GM18907 (cell line): ENCODE measurements around the gene PEX26.
"Not testable (repeated sequence)": the region's sequence is repeated elsewhere in the genome, so short reads cannot be mapped to it uniquely, and the experiment has no call there.

Experiments
- ATAC-seq: cut with Tn5 transposase; IDR thresholded peaks from one replicate; pipeline ENCODE4 v1.9.1; 2021; ENCODE audit warnings: mild to moderate bottlenecking, moderate library complexity; ENCODE audit not compliant: unreplicated experiment

The PEX26 gene

DNA sequence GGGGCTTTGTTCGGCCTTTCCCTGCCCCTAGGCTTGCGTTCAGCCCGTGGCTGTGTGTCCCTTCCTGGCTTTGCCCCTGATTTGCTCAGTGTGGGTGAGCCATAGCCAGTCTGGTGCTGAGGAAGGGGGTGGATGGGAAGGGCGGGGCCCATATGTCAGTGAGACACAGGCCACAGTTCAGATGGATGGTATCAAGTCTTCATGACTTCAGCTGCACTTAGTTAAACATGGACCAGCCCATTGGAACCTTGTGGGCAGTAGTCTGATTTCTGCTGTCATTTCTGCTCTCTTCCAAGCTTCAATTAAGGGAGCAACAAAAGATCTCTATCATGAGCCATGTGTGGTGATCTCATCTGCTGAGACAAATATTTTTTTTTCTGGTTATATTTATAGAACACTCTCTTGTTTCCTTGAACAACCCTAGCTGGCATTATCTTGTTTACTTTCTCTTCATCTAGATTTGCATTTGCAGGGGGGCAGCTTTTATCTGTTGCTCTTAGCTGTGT lies 21.6 kb upstream of the PEX26 start:
- ATAC-seq = peak; percentile 39

- ATAC-seq = peak; percentile 63
Measured at GRCh38 chr22:18056807-18057474, 20.8 kb upstream of the PEX26 start.

DNA sequence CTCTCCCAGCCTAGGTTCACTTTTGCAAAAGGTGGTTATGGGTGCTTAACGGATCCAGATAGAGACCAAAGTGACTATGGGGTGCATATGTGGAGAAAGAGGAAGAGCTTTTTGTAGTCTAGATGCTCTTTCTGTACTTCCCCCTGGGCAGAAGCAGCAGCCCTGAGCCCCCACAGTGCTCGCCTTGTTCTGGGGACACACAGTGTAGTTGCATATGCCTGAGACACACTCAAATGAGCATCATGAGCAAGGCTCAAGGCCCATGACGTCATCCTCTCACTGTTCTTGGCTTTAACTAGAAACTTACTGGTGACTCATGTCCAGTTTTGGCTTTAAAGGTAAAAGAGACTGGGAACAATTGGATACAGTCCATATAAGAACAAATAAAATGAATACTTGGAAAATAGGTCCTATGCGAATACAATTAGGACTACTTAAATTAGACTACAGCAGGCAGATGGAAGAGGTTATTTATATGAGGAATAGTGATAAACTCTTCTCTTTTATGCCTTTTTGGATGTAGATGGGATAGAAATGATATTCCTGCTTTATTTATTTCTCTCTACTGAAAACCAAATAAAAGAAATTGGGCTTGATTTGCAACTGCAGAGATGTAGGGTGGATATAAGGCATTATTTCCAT lies 20.1 kb upstream of the PEX26 start:
- peak; percentile 54 for ATAC-seq

DNA sequence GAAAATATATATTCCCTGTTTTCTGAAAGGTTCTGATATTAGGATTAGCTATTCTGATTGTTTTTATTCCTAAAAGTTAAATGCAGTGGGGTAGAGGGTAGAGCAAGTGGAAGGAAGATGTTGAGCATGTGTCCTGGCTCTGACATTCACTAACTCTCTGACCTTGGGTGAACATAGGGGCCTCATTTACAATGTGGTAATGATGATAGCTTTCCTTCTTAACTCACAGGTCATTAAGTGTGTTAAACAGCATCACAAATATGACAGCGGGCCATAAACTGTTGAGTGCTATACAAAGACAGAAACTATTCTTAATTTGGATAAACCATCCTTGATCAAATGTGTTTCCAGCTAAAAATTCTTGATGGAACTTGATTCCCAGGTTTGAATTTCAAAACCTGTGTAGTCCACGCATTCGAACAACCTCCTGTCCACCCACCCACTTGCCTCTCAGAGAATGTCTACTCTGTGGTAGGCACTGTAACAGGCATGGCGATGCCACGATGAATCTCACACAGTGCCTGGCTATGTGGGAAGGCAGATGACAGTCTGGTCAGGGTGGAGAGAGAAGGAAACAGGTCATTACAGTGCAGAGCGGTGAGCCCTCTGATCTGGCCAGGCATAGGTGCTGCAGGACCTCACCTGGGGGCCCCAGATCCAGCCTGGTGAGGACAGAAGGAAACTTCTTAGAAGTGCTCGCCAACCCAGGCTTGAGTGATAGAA lies 19.3 kb upstream of the PEX26 start:
- no peak for ATAC-seq

GRCh38 chr22:18059094-18059417 lies 18.7 kb upstream of the PEX26 start:
- ATAC-seq = no peak

GRCh38 chr22:18059473-18059872 lies 18.3 kb upstream of the PEX26 start:
- ATAC-seq = no peak

DNA sequence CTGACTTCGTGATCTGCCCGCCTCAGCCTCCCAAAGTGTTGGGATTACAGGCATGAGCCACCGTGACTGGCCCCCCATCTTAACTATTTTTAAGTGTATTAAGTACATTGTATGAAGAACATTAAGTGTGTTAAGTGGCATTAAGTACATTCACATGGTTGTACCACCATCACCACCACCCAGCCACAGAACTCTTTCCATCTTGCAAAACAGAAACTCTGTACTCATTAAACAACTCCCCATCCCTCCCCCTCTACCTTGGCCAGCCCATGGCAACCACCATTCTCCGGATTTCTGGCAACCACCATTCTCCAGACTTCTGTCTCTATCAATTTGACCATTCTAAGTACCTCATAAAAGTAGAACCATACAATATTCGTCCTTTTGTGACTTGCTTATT lies 17.8 kb upstream of the PEX26 start:
- no peak for ATAC-seq

GRCh38 chr22:18060646-18061620 lies 16.9 kb upstream of the PEX26 start:
- no peak for ATAC-seq

DNA sequence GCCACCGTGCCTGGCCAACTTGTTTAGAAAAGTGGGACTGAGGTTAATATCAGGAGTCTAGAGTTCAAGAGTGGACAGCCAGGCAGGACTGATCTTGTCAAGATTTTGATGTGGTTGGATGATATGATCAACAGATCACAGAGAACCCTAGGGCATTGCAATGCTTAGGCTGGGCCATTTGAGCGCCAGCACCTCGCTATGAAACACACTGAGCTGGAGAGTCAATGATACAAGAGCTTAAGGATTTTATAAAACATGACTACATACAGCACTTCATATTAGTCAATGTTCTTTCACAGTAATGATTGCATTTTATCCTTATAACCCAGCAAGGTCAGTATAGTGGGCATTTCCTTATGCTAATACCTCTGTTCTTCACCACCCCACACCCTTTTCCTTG lies 15.4 kb upstream of the PEX26 start:
- no peak for ATAC-seq

DNA sequence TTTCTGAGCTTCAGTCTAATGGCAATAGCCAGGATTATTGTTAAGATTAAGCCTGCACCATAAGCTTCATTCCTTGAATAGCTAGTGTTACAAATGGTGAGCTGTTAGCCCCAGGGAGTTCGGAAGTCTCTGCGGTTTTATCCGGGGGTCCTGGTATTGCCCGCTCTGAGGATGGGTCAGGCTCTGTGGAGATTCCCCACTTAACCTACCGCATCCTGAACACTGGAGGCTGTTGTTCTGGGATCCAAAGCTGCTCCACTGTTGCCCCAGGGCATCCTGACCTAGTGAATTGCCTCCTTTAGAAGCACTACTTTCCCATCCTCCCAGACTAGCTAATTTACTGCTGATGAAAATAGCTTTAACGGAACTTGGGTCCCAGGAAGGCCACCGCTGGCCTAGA lies 14.5 kb upstream of the PEX26 start:
- ATAC-seq = no peak

GRCh38 chr22:18063715-18064114 lies 14.1 kb upstream of the PEX26 start:
- not testable (repeated sequence) for ATAC-seq

DNA sequence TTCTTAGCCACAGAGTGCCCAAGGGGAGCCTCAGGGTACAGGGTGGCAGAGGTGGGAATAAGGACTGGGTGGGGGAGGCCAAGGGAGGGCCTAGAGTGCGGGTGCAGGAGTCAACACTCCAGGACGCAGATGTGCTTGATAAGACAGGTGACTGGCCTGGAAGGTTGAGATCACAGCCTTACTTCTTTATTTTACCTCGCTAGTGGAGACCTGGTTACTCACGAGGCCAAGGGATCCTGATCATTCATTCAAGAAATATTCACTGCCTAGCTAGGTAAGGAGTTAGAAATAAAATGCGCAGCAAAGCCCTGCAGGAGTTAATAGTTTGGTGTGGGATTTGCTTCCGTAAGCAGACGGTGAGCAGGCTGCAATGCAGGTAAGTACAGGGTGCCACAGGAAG lies 13.2 kb upstream of the PEX26 start:
- no peak for ATAC-seq

DNA sequence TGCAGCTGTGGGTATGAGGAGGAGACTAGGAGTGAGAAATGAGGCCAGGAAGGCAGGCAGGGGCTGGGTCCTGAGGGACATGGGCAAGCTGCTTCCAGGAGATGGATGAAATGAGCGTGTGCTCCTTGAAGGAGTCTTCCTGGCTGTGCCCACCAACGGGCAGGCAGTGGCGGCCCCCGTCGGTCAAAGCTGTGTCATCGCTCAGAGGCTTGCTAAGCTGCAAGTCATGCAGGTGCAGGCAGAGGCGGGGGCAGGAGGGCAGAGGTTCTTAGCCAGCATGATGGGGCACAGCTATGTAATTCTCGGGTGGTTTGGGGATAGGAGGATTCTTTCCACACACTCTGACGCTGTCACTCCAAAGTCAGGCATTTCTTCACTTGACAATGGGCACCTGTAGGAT lies 12.5 kb upstream of the PEX26 start:
- ATAC-seq = no peak

GRCh38 chr22:18066181-18066859 lies 11.5 kb upstream of the PEX26 start:
- ATAC-seq = no peak

DNA sequence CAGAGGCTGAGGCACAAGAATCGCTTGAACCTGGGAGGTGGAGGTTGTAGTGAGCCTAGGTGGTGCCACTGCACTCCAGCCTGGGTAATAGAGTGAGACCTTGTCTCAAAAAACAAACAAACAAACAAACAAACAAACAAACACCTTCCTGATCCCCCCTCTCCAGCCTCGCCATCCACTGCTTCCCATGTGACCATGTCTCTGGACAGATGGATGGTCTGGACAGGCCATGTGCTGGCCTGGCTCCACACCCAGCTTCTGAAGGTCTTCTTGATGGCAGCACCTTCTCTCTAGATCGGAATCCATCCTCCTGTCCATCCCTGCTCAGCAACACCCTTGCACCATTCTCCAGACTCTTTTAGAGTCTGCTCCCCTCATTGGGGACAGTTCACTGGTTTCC lies 10.7 kb upstream of the PEX26 start:
- ATAC-seq = no peak

DNA sequence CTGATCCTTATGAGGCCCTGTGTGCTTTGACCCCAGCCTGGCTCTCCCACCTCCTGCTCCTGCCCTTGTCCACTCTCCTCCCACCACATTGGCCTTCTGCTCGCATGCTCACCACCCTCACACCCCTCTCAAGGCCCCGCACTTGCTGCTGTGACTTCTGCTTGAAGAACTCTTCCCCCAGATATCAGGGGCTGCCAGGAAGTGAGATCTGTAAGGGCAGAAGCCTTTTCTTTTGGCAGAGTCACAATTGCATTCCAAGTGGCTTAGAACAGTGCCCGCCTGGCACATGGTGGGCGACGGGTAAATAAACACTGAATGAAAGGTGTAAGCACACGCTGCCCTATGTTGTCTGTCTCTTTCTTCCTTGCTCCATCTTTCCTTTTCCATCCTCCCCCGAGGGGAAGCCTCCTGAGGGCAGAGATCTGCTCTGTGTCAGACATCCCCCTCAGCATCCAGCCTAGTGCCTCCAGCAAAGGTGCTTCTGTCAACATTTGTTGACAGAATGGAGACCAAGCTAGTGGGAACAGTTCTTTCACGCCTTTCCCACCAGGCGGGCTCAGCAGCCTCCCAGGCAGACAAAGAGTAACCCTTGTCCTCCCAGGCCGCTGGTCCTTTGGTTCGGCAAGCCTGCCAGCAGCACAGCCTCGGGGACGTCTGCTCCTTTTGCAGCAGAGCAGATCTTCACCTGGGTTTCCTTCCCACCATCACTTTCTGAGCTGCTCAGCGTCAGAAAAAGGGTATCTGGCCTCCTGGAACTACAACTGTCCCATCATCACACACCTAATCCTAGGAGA lies 10.0 kb upstream of the PEX26 start:
- ATAC-seq = no peak

GRCh38 chr22:18068381-18068988 lies 9.3 kb upstream of the PEX26 start:
- no peak for ATAC-seq

- no peak for ATAC-seq
Measured at GRCh38 chr22:18069041-18069440, 8.7 kb upstream of the PEX26 start.

DNA sequence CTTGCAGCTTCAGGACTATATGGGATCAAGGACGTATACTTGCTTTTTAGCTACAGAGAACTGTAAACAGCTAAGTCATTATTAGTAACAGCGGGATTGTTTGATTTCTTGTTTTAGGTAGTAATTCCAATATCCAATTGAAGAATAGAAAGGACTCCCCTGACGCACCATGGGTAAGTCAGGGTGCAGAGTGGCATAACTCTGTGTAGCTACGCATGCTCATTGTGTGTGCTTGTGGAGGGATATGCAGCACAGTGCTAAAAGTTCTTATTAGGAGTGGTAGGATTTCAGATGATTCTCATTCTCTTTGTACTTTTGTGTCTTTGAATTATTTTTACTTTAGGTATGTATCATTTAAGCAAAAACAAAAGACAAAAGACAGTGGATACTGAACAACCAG lies 7.7 kb upstream of the PEX26 start:
- ATAC-seq = no peak
